Measurements from ENCODE around the gene SLC44A5.

- TF ChIP-seq POLR2AphosphoS5 (IDR thresholded peaks at IDR 0.05; ENCODE audit: borderline replicate concordance, low read depth, low read length) (no peak), EZH2 (IDR thresholded peaks at IDR 0.05) (no peak)
Observed at GRCh38 chr1:75202751-75203150, 408.2 kb downstream of the SLC44A5 start.

All from SK-N-MC (cell line).